Measurements from ENCODE around the gene TNS3.

DNA sequence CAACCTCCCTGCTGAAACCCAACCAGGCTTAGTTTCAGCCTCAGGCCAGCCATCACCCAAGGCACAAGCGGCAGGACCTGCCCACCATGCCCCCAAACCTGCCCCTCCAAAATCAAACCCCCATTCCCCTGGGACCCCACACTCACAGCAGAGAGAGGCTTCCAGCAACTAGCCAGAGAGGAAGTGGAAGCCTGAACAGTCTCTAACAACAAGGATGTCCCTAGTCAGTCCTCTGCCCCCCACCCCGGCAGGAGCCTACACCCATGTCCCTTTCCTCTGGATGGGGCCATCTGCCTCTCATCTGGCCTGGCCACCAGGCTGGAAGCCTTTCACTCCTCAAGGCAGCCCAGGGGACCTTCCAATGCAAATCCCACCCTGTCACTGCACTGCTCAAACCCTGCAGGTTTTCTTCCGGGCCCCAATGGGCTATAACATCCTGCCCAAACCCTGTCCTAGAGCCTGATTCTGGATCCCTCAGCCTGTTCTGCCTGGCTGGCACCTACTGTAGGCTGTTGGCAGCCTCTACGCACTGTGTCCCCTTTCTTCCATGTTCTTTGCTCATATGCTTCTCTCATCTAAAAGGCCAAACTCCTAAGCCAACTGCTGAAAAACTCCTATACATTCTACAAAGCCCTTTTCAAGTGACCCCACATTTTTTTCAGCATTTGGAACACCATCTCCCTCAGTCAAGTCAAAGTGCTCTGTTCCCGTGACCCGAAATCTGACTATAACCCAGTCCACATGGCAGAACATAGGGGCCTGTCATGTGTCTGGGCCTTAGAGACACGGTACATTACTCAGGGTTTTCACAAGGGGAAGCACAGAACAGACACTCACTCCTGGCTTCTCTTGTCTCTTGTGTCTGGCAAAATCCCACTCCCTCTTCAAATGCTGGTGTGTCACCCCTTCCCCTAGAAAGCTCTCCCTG lies 253.3 kb downstream of the TNS3 start:
- no peak for TF ChIP-seq FOXK2 (conservative IDR thresholded peaks at IDR 0.05 in 1 of 2, IDR thresholded peaks at IDR 0.05 in 1 of 2; ENCODE audit: low read depth in 2 of 2)
- TF ChIP-seq PRPF4 (IDR thresholded peaks at IDR 0.05; ENCODE audit: insufficient read depth, low read depth, low read length, poor library complexity, severe bottlenecking) = no peak
- no peak for TF ChIP-seq MEIS2 (IDR thresholded peaks at IDR 0.05; ENCODE audit: partially characterized antibody)
- no peak for TF ChIP-seq CBX5 (IDR thresholded peaks at IDR 0.05; ENCODE audit: borderline replicate concordance, low read depth)
- TF ChIP-seq PHTF2 (CRISPR knock-in tag; IDR thresholded peaks at IDR 0.05) = no peak
- no peak for TF ChIP-seq NR2C1 (IDR thresholded peaks at IDR 0.05)
- no peak for TF ChIP-seq NR2C1 (tag; IDR thresholded peaks at IDR 0.05)
- no peak for TF ChIP-seq FOS (IDR thresholded peaks at IDR 0.05; ENCODE audit: extremely low read depth, insufficient read length)
- TF ChIP-seq, protein P1, sequence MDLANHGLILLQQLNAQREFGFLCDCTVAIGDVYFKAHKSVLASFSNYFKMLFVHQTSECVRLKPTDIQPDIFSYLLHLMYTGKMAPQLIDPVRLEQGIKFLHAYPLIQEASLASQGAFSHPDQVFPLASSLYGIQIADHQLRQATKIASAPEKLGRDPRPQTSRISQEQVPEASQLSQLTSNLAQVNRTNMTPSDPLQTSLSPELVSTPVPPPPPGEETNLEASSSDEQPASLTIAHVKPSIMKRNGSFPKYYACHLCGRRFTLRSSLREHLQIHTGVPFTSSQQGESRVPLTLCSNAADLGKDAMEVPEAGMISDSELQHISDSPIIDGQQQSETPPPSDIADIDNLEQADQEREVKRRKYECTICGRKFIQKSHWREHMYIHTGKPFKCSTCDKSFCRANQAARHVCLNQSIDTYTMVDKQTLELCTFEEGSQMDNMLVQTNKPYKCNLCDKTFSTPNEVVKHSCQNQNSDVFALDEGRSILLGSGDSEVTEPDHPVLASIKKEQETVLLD (IDR thresholded peaks at IDR 0.05) = no peak
- TF ChIP-seq NEUROD1 (IDR thresholded peaks at IDR 0.05; ENCODE audit: borderline replicate concordance, low read depth, low read length, partially characterized antibody) = no peak
- TF ChIP-seq, protein P2, sequence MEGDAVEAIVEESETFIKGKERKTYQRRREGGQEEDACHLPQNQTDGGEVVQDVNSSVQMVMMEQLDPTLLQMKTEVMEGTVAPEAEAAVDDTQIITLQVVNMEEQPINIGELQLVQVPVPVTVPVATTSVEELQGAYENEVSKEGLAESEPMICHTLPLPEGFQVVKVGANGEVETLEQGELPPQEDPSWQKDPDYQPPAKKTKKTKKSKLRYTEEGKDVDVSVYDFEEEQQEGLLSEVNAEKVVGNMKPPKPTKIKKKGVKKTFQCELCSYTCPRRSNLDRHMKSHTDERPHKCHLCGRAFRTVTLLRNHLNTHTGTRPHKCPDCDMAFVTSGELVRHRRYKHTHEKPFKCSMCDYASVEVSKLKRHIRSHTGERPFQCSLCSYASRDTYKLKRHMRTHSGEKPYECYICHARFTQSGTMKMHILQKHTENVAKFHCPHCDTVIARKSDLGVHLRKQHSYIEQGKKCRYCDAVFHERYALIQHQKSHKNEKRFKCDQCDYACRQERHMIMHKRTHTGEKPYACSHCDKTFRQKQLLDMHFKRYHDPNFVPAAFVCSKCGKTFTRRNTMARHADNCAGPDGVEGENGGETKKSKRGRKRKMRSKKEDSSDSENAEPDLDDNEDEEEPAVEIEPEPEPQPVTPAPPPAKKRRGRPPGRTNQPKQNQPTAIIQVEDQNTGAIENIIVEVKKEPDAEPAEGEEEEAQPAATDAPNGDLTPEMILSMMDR (IDR thresholded peaks at IDR 0.05 in 2 of 3, conservative IDR thresholded peaks at IDR 0.05 in 1 of 3; ENCODE audit: insufficient read depth in 2 of 3, low read depth in 1 of 3, low read length in 3 of 3) = no peak
- TF ChIP-seq TCF7L2 (IDR thresholded peaks at IDR 0.05; ENCODE audit: low read depth, low read length) = no peak
